GM20000 (cell line): ENCODE data around the gene SHISA2.
A peak's percentile ranks its signal among the peaks of the same experiment; 100 is the strongest.
"Not testable (repeated sequence)": the region's sequence is repeated elsewhere in the genome, so short reads cannot be mapped to it uniquely, and the experiment has no call there.

Source experiments
- DNase-seq: peaks from one replicate; pipeline ENCODE4 v3.0.0; 2012; ENCODE audit warnings: low spot score
- TF ChIP-seq, protein P1 (sequence below): IDR thresholded peaks from 2 replicates; pipeline ENCODE4 v1.5.1; 2012; ENCODE audit warnings: mild to moderate bottlenecking, control low read depth; ENCODE audit errors: extremely low read depth, missing control alignments

SHISA2 gene

GRCh38 chr13:26051657-26052311 lies at the start of gene SHISA2:
Gene SHISA2, minus strand, starts transcription at chr13:26052016. Its CDS starts 1,041 bp downstream, at chr13:26050975.
- DNase-seq, result peak; percentile 67
- TF ChIP-seq, protein P1, sequence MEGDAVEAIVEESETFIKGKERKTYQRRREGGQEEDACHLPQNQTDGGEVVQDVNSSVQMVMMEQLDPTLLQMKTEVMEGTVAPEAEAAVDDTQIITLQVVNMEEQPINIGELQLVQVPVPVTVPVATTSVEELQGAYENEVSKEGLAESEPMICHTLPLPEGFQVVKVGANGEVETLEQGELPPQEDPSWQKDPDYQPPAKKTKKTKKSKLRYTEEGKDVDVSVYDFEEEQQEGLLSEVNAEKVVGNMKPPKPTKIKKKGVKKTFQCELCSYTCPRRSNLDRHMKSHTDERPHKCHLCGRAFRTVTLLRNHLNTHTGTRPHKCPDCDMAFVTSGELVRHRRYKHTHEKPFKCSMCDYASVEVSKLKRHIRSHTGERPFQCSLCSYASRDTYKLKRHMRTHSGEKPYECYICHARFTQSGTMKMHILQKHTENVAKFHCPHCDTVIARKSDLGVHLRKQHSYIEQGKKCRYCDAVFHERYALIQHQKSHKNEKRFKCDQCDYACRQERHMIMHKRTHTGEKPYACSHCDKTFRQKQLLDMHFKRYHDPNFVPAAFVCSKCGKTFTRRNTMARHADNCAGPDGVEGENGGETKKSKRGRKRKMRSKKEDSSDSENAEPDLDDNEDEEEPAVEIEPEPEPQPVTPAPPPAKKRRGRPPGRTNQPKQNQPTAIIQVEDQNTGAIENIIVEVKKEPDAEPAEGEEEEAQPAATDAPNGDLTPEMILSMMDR, result no peak

- TF ChIP-seq, protein P1, result no peak
- no peak for DNase-seq
Measured at GRCh38 chr13:26095846-26096610, 44.2 kb upstream of the SHISA2 start.

DNA sequence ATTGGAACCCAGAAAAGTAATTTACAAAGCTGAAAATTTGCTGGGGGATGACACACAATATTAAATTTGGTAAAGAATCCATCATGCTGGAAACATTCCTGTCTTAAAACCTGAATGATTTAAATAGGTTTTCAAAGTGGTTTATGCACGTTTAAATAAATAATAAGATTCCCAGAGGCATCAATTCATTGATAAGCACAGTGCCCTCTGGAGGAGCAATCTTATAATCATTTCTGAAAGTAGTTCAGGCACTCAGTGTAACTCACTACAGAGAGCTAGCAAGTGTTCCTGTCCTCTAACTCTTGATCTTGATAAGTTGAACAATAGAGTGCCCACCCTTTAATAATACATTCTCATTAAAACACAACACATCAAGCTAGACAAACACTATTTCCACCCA lies 43.5 kb upstream of the SHISA2 start:
- TF ChIP-seq, protein P1, result no peak

DNA sequence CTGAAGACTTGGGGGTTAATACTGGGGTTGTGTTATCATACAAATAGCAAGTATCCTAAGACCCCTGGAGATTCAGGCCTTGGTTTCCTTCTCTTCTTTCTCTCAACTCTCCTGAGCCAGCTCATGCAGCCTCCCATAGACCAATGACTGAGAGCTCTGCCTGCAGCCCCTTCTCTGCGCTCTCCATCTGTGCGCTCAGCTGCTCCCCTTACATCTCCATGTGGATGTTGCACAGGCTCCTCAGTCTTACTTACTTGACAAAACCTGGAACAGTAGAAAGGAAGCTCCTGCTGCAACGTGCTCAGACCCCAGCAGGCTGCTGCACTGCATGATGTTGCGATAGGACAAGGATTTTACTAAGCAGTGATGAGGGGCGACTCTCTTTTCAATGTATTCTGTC lies 25.0 kb upstream of the SHISA2 start:
- DNase-seq, result not testable (repeated sequence)

More for the DNA sequence above, 43.5 kb upstream of the SHISA2 start:
- no peak for DNase-seq

DNA sequence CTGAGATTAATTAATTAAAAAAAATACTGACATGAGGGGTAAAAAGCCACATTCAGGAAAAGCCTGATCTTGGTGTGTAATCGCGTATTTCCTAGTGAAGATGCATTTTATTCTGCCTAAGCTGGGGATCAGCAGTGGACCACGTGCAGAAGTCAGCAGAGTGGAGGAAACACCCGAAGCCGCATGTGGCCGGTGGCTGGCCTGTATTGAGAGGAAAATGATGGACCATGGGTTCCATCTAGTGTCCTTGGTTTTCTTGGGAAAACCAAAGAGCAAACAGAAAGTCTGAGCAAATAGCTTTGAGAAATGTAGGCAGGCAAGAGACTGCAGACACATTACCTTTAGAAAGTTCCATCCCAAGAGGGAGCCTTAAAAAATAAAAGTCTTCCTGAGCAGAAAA lies 23.7 kb upstream of the SHISA2 start:
- TF ChIP-seq, protein P1, result no peak
- DNase-seq, result no peak

DNA sequence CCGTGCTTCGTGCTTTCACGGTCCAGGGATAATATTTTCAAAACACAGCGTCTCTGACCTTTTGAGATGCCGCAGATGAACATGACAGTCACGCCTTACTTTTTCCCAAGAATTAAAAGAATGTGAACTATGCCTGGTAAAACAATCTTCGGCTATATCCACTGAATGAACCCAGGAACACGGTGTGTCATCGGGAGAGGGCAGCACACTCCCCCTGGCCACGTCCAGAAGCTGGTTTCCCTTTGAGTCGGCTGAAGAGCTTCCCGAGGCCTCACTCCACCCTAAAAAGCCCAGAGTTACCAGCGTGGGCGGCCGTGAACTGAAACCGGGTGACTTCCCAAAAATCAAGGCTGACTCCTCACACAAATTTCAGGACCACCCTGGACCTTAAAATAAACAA lies 22.9 kb upstream of the SHISA2 start:
- no peak for DNase-seq

GRCh38 chr13:26072335-26072734 lies 20.5 kb upstream of the SHISA2 start:
- not testable (repeated sequence) for DNase-seq

More for the DNA sequence above, 22.9 kb upstream of the SHISA2 start:
- TF ChIP-seq, protein P1, result no peak

GRCh38 chr13:26071691-26072090 lies 19.9 kb upstream of the SHISA2 start:
- no peak for DNase-seq
- TF ChIP-seq, protein P1, result no peak

DNA sequence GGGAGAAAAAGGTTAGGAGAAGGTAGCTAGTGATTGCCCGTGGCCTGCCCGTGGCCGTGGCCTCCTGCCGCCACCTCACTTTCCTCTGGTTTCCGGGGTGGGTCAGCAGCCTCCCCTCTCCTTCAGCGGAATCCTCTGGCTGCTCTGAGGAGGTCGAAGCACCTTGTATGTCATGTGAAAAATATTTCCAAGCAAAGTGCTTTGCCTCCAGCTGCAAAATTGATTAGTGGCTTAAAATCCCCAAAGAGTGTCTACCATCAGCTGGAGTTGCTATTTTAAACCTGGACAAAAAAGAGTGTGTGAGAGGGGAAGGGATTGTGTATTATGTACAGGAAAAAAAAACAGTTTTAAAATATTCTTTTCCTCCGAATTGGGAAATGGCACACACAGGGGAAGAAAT lies 17.8 kb upstream of the SHISA2 start:
- not testable (repeated sequence) for DNase-seq

DNA sequence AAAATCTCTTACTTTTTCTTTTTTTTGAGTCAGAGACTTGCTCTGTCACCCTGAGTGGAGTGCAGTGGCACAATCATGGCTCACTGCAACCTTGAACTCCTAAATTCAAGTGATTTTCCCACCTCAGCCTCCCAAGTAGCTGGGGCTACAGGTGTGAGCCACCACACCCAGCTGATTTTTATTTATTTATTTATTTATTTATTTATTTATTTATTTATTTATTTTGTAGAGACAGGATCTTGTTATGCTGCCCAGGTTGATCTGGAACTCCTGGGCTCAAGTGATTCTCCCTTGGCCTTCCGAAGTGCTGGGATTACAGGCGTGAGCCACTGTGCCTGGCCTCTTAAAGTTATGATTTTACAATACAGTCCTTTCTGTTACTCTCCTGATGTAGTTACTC lies 16.6 kb upstream of the SHISA2 start:
- not testable (repeated sequence) for DNase-seq
